Activated CD8-positive, alpha-beta memory T cell treated with anti-CD3 and anti-CD28 coated beads for 1 hour (primary cell): ENCODE measurements around the gene ECSCR.
"Not testable (repeated sequence)": the region's sequence is repeated elsewhere in the genome, so short reads cannot be mapped to it uniquely, and the experiment has no call there.

ENCODE experiments used
- DNase-seq, 2 donors: peaks; one replicate each; pipeline ENCODE4 v3.0.0-alpha.2; 2020; ENCODE audit warnings: low read depth in 1 of 2; ENCODE audit errors: extremely low read depth in 1 of 2

Gene ECSCR

DNA sequence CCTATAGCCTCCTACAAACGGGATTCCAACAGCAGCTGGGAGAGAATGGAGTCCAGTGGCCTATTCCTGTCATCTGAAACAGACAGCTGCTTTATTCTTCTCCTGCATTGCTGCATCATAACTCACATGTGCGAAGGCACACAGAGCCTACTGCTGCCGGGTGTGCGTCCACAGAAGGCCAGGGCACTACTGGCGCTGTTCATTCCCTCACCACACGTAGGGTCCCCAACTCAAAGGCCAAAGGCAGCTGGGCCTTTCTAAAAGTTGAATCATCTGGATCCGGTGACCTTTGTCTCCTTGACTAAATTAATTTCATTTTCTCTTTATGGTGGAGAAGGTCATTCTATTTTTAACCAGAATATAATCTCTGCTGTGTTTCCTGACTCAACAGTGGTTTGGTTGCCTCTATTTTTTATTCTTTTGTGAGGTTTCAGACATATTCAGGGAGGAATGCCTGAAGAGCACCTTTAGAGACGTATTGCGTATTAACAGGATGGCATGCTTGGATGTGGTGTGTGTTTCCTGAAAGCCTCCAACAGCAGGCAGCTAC, 47.9 kb downstream of the ECSCR start:
- no peak for DNase-seq

DNA sequence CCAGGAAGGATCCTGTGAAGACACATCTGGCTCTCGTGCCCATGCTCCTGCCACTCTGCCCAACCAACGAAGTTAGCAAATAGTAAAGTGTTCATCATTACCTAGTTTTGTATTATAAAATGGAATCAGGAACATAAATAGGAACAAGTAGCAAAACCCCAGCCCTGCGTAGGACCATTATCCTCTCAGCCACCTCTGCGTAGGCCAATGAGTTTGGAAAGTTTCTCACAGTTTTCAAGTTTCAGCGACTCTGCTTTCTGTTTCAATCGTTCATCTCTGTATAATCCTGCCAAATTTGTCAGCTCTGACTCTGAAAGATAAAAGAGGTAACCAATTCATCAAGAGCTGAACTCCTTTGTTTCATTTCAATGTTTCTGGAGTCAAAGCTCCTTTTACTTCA, 48.6 kb downstream of the ECSCR start:
- DNase-seq = no peak

- no peak for DNase-seq
Measured at GRCh38 chr5:139413153-139413552, 49.4 kb downstream of the ECSCR start.

- no peak for DNase-seq
Measured at GRCh38 chr5:139410993-139411828, 51.3 kb downstream of the ECSCR start.

GRCh38 chr5:139410121-139410992, 52.2 kb downstream of the ECSCR start:
- DNase-seq = no peak

GRCh38 chr5:139409116-139409515, 53.4 kb downstream of the ECSCR start:
- not testable (repeated sequence) for DNase-seq

DNA sequence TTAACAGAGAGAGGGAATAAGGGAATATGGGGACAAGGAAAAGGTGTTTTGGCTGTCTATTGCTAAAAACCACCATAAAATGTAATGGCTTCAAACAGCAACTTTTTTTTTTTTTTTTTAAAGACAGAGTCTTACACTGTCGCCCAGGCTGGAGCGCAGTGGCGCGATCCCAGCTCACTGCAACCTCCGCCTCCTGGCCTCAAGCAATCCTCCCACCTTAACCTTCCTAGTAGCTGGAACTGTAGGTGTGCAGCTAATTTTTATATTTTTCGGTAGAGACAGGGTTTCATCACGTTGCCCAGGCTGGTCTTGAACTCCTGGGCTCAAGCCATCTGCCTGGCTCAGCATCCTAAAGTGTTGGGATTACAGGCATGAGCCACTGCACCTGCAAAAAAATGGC, 54.4 kb downstream of the ECSCR start:
- no peak for DNase-seq

DNA sequence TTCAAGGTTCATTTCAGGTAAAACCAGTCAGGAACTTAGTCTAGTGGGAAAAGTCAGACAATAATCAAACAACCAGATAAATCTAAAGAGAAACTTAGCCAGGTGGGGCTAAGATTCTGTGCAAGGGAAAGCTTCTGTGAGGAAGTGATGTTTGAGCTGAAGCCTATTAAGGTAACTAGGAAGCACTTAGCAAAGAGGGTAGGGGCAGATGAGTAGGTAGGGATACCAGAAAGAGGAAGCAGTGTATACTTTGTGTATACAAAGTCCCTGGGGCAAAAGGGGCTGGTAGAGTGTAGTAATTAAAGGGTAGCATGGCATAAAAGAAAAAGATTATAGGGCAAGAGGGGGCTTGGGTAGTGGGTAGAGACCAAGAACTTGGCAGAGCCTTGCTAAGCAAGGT, 55.0 kb downstream of the ECSCR start:
- DNase-seq = no peak

DNA sequence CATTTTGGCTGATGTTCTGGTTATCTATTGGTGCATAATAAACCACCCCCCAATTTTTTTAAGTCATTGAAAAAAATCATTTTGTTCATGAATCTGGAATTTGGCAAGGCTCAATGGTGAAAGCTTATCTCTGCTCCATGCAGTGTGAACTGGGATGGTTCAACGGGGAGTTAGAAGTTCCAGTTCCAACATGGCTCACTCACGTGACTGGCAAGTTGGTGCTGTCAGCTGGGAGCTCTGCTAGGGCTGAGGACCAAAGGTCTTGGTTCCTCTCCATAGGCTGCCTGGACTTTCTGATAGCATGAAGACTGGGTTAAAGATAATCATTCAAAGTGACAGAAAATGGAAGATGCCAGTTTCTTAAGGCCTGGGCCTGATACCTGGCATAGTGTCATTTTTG, 55.6 kb downstream of the ECSCR start:
- DNase-seq = no peak

- no peak for DNase-seq
Measured at GRCh38 chr5:139404484-139404840, 58.1 kb downstream of the ECSCR start.

DNA sequence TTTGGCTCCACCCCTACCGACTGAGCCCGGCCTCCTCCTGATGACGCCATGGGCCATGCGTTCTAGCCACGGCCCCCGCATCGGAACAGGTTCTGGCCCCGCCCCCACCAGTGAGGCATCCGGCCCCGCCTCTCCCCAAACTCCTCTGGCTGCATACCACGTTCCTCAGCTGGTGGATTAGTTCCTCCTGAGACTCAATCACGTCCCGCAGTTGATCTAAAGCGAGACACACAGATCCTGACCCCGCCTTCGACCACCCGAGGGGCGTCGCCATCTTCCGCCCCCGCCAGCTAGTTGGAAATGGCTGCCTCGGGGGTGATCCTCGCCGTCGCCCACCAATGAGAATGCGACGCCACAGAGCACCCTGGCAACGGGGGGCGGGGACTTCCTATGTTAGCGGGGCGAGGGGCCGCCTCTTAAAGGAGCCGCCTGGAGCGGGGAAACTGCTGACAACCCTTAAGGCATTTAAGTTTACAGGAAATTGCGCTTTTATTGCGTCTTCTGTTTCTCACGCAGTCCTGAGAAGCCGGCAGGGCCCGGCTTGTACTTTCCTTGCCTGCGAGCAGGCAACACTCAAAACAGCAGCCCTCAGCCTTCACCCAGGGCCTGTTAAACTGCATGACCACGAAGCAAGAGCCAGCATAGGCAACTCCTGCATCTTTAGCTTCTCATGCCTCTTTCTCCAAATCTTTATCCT, 58.6 kb downstream of the ECSCR start, which contains the start of gene SPATA24:
Gene SPATA24 (minus strand): TSS at position 303 of the 697 bp plus-strand sequence. CDS start 29 bp downstream, at position 274.
- peak; percentile 93 to 96 for DNase-seq

GRCh38 chr5:139403418-139403786, 59.1 kb downstream of the ECSCR start:
- no peak for DNase-seq

GRCh38 chr5:139402561-139403158, 59.9 kb downstream of the ECSCR start:
- DNase-seq = no peak

DNA sequence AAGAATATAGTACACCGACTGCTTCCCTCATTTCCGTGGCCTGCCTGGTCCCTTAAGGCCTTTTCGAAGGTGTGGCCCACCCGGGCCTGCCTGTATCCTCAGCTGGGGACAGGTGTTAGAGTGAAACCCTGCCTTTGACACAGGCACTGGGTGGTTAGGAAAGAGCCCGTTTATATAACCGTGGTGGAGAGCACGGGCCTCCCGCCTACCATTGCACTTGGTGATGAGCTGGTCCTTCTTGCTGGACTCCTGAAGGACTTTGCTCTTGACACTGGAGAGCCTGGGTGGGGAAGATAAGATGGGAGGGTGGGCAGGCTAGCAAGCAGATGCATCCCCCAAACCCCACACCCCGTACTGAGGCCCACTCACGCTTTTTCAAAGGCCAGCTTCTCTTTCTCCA, 61.0 kb downstream of the ECSCR start:
- no peak for DNase-seq

- DNase-seq = no peak
Measured at GRCh38 chr5:139399501-139400121, 62.9 kb downstream of the ECSCR start.
